PFSK-1 (cell line): ENCODE results near the gene PTBP1.

Source experiments
- POLR2AphosphoS5 ChIP-seq: IDR thresholded peaks from 2 replicates; pipeline ENCODE4 v1.6.1; 2012; ENCODE audit warnings: low read depth, mild to moderate bottlenecking, control low read depth, low read length, moderate library complexity
- SIN3A ChIP-seq: IDR thresholded peaks from 2 replicates; pipeline ENCODE4 v1.6.1; 2012; ENCODE audit warnings: mild to moderate bottlenecking, low read length, moderate library complexity, borderline replicate concordance; ENCODE audit not compliant: insufficient read depth
- TAF1 ChIP-seq: IDR thresholded peaks from 2 replicates; pipeline ENCODE4 v1.6.1; 2012; ENCODE audit warnings: low read length, control low read depth, borderline replicate concordance; ENCODE audit not compliant: insufficient read depth

- no peak for TF ChIP-seq POLR2AphosphoS5
- TF ChIP-seq TAF1 = no peak
- no peak for TF ChIP-seq SIN3A
Observed at GRCh38 chr19:776549-776948, 20.7 kb upstream of the PTBP1 start.
